ENCODE data around the gene CFAP53.
"Not testable (repeated sequence)": the region's sequence is repeated elsewhere in the genome, so short reads cannot be mapped to it uniquely, and the experiment has no call there.

The CFAP53 gene

GRCh38 chr18:50268022-50268747 lies 1.9 kb upstream of the CFAP53 start:
- Mint-ChIP-seq H3K27ac (no peak overlapping the region), H3K36me3 (ENCODE audit: low read depth) (peaks cover 53% of the 10 kb centered on the region), H3K4me1 (no peaks in the 10 kb centered on the region), H3K4me3 (peak overlapping the region in 2 of 3 experiments; percentile 16 to 30), H3K27me3 (ENCODE audit: low read depth) (no peaks in the 10 kb centered on the region), H3K9me3 (no peaks in the 10 kb centered on the region)
- TF ChIP-seq CTCF (IDR thresholded peaks at IDR 0.05; ENCODE audit: unreplicated experiment in 3 of 3): no peak

- H3K27ac Mint-ChIP-seq: no peak overlapping the region
- H3K27me3 Mint-ChIP-seq (ENCODE audit: low read depth): no peaks in the 10 kb centered on the region
- H3K9me3 Mint-ChIP-seq: peaks cover 4% of the 10 kb centered on the region
- no peak for TF ChIP-seq CTCF (IDR thresholded peaks at IDR 0.05; ENCODE audit: unreplicated experiment in 3 of 3)
- H3K4me1 Mint-ChIP-seq: no peaks in the 10 kb centered on the region
- peaks cover 20% of the 10 kb centered on the region for H3K36me3 Mint-ChIP-seq (ENCODE audit: low read depth)
- no peak overlapping the region for H3K4me3 Mint-ChIP-seq
Measured at GRCh38 chr18:50262977-50263376, 3.3 kb downstream of the CFAP53 start.

- no peaks in the 10 kb centered on the region for H3K27me3 Mint-ChIP-seq (ENCODE audit: low read depth)
- TF ChIP-seq CTCF (IDR thresholded peaks at IDR 0.05; ENCODE audit: unreplicated experiment in 3 of 3): no peak
- H3K4me1 Mint-ChIP-seq: no peaks in the 10 kb centered on the region
- no peak overlapping the region for H3K4me3 Mint-ChIP-seq
- no peak overlapping the region for H3K27ac Mint-ChIP-seq
- no peaks in the 10 kb centered on the region for H3K9me3 Mint-ChIP-seq
- H3K36me3 Mint-ChIP-seq (ENCODE audit: low read depth): no peaks in the 10 kb centered on the region
Measured at GRCh38 chr18:50250935-50251334, 15.4 kb downstream of the CFAP53 start.

GRCh38 chr18:50249576-50249975 lies 16.7 kb downstream of the CFAP53 start:
- H3K36me3 Mint-ChIP-seq (ENCODE audit: low read depth): no peaks in the 10 kb centered on the region

GRCh38 chr18:50247561-50247960 lies 18.7 kb downstream of the CFAP53 start:
- H3K4me1 Mint-ChIP-seq: no peaks in the 10 kb centered on the region

More at GRCh38 chr18:50249576-50249975, 16.7 kb downstream of the CFAP53 start:
- H3K4me1 Mint-ChIP-seq: no peaks in the 10 kb centered on the region
- no peak overlapping the region for H3K27ac Mint-ChIP-seq
- no peak overlapping the region for H3K4me3 Mint-ChIP-seq
- TF ChIP-seq CTCF (IDR thresholded peaks at IDR 0.05; ENCODE audit: unreplicated experiment in 3 of 3): no peak
- no peaks in the 10 kb centered on the region for H3K27me3 Mint-ChIP-seq (ENCODE audit: low read depth)
- no peaks in the 10 kb centered on the region for H3K9me3 Mint-ChIP-seq

GRCh38 chr18:50241768-50242167 lies 24.5 kb downstream of the CFAP53 start:
- peaks cover 27% of the 10 kb centered on the region for H3K9me3 Mint-ChIP-seq
- peaks cover 29% of the 10 kb centered on the region for H3K36me3 Mint-ChIP-seq (ENCODE audit: low read depth)
- H3K4me3 Mint-ChIP-seq; H3K27ac Mint-ChIP-seq; H3K27me3 Mint-ChIP-seq (ENCODE audit: low read depth); H3K4me1 Mint-ChIP-seq: not testable (repeated sequence)

More at GRCh38 chr18:50247561-50247960, 18.7 kb downstream of the CFAP53 start:
- Mint-ChIP-seq H3K27ac (no peak overlapping the region), H3K27me3 (ENCODE audit: low read depth) (no peaks in the 10 kb centered on the region), H3K4me3 (no peak overlapping the region), H3K36me3 (ENCODE audit: low read depth) (peaks cover 12% of the 10 kb centered on the region), H3K9me3 (peaks cover 6% of the 10 kb centered on the region)
- no peak for TF ChIP-seq CTCF (IDR thresholded peaks at IDR 0.05; ENCODE audit: unreplicated experiment in 3 of 3)
